Measurements from ENCODE around the gene LIG3.
"Not testable (repeated sequence)": the region's sequence is repeated elsewhere in the genome, so short reads cannot be mapped to it uniquely, and the experiment has no call there.

The LIG3 gene

GRCh38 chr17:34999456-34999855 is 19.1 kb downstream of the LIG3 start:
- DNase-seq (ENCODE audit: low spot score), result no peak

GRCh38 chr17:35000965-35001364 is 20.7 kb downstream of the LIG3 start:
- not testable (repeated sequence) for DNase-seq (ENCODE audit: low spot score)

GRCh38 chr17:35001549-35001948 is 21.2 kb downstream of the LIG3 start:
- DNase-seq (ENCODE audit: low spot score), result no peak

- no peak for DNase-seq (ENCODE audit: low spot score)
These were observed 22.7 kb downstream of the LIG3 start for GRCh38 chr17:35002876-35003551.

- no peak for DNase-seq (ENCODE audit: low spot score)
These were observed 23.5 kb downstream of the LIG3 start for GRCh38 chr17:35003778-35004177.

GRCh38 chr17:35006345-35006744 is 26.0 kb downstream of the LIG3 start:
- no peak for DNase-seq (ENCODE audit: low spot score)

GRCh38 chr17:35006961-35007360 is 26.6 kb downstream of the LIG3 start:
- DNase-seq (ENCODE audit: low spot score), result no peak

GRCh38 chr17:35010093-35010492 is 29.8 kb downstream of the LIG3 start:
- DNase-seq (ENCODE audit: low spot score), result no peak

- no peak for DNase-seq (ENCODE audit: low spot score)
These were observed 31.4 kb downstream of the LIG3 start for GRCh38 chr17:35011671-35012216.

GRCh38 chr17:35016369-35016768 is 36.1 kb downstream of the LIG3 start:
- DNase-seq (ENCODE audit: low spot score), result no peak

GRCh38 chr17:35017021-35017420 is 36.7 kb downstream of the LIG3 start:
- no peak for DNase-seq (ENCODE audit: low spot score)

GRCh38 chr17:35018814-35019213 is 38.5 kb downstream of the LIG3 start:
- DNase-seq (ENCODE audit: low spot score), result no peak

- no peak for DNase-seq (ENCODE audit: low spot score)
These were observed 39.3 kb downstream of the LIG3 start for GRCh38 chr17:35019386-35020179.

- DNase-seq (ENCODE audit: low spot score), result no peak
These were observed 41.4 kb downstream of the LIG3 start for GRCh38 chr17:35021520-35022380.

- peak; percentile 99 for DNase-seq (ENCODE audit: low spot score)
These were observed 42.3 kb downstream of the LIG3 start for GRCh38 chr17:35022536-35023063.

GRCh38 chr17:35023538-35023937 is 43.2 kb downstream of the LIG3 start:
- DNase-seq (ENCODE audit: low spot score), result peak; percentile 75

- no peak for DNase-seq (ENCODE audit: low spot score)
These were observed 45.2 kb downstream of the LIG3 start for GRCh38 chr17:35025541-35025940.

GRCh38 chr17:35028097-35028496 is 47.8 kb downstream of the LIG3 start:
- not testable (repeated sequence) for DNase-seq (ENCODE audit: low spot score)

- DNase-seq (ENCODE audit: low spot score), result peak; percentile 73
These were observed 48.4 kb downstream of the LIG3 start for GRCh38 chr17:35028531-35029262.

GRCh38 chr17:35030780-35031179 is 50.5 kb downstream of the LIG3 start:
- no peak for DNase-seq (ENCODE audit: low spot score)

GRCh38 chr17:35038453-35038852 is 58.1 kb downstream of the LIG3 start:
- DNase-seq (ENCODE audit: low spot score), result no peak
